Gastrocnemius medialis (tissue), 4 donors: ENCODE data around the gene FBXL19. TPM values are rescaled to one million over a fixed set of nuclear protein-coding genes. Genes with fewer than 3 reads are reported as not detected.

Experiments used
- ATAC-seq, 2 donors: fragments of 150-250 bp; one replicate each; pipeline ENCODE4 v1.9.1; 2016
- DNase-seq, 2 donors: peaks; one replicate each; pipeline ENCODE4 v3.0.0-alpha.2; 2019
- H3K27ac ChIP-seq, 4 donors: fragments of 200-600 bp; sonication (generic); 1 replicate in 1 of 4; 2 replicates in 3 of 4; pipeline ENCODE4 v1.5.1; 2016 to 2018; ENCODE audit warnings: mild to moderate bottlenecking in 2 of 4, moderate library complexity in 1 of 4
- H3K27me3 ChIP-seq, 3 donors: fragments of 200-600 bp; sonication (generic) in 2 of 3; 1 replicate in 1 of 3; 2 replicates in 2 of 3; pipeline versions ENCODE4 v1.5.1 to v1.6.0; 2016 to 2019; ENCODE audit warnings: mild to moderate bottlenecking in 1 of 3, moderate library complexity in 1 of 3
- H3K36me3 ChIP-seq, 2 donors: fragments of 200-600 bp; sonication (generic) in 1 of 2; one replicate each; pipeline ENCODE4 v1.5.1; 2017 to 2018
- H3K4me1 ChIP-seq, 2 donors: fragments of 200-600 bp; sonication (generic) in 1 of 2; one replicate each; pipeline ENCODE4 v1.5.1; 2016 to 2017; ENCODE audit warnings: mild to moderate bottlenecking in 2 of 2
- H3K4me3 ChIP-seq, 4 donors: fragments of 200-600 bp; sonication (generic) in 3 of 4; 1 replicate in 1 of 4; 2 replicates in 3 of 4; pipeline ENCODE4 v1.5.1; 2016 to 2019; ENCODE audit warnings: mild to moderate bottlenecking in 2 of 4
- H3K9me3 ChIP-seq, 3 donors: fragments of 200-600 bp; sonication (generic) in 2 of 3; 1 replicate in 1 of 3; 2 replicates in 2 of 3; pipeline ENCODE4 v1.5.1; 2016 to 2019
- POLR2A ChIP-seq, 2 donors: fragments of 450-650 bp; IDR thresholded peaks; one replicate each; pipeline ENCODE4 v1.6.1; 2017; ENCODE audit warnings: antibody characterized with exemption in 2 of 2, mild to moderate bottlenecking in 2 of 2, moderate library complexity in 2 of 2
- in situ Hi-C, 4 donors: fragments of 200-750 bp; cut with MboI; loops; one replicate each; pipeline versions ENCODE4 v1.15.0 to v1.8.0; 2017; ENCODE audit warnings: low sequenced_read_pairs in 4 of 4
- intact Hi-C: fragments of 100-400 bp; cut with DNase I; formaldehyde crosslinking; loops from one replicate; pipeline ENCODE4 v1.15.1; 2023; ENCODE audit warnings: low total_unique reads
- total RNA-seq, 4 donors: library from RNA; depleted of rRNA; stranded (reverse); fragments of >200 nt; gene quantifications; one replicate each; pipeline versions ENCODE4 v1.1.0 to v1.2.3, GENCODE V29; 2016
- TF ChIP-seq, protein P1 (sequence below), 5 experiments: fragments of 450-650 bp in 3 of 5; fragments of 200-600 bp in 2 of 5; sonication (generic) in 2 of 5; IDR thresholded peaks in 4 of 5; conservative IDR thresholded peaks in 1 of 5; 1 replicate in 4 of 5; 2 replicates in 1 of 5; pipeline ENCODE4 v1.5.1; 2016 to 2019; ENCODE audit warnings: antibody characterized with exemption in 5 of 5, mild to moderate bottlenecking in 3 of 5, moderate library complexity in 3 of 5

FBXL19 gene
- total RNA-seq, 4 donors from 2014 or later: 3.4 to 7.9 (median 4.8) TPM

DNA sequence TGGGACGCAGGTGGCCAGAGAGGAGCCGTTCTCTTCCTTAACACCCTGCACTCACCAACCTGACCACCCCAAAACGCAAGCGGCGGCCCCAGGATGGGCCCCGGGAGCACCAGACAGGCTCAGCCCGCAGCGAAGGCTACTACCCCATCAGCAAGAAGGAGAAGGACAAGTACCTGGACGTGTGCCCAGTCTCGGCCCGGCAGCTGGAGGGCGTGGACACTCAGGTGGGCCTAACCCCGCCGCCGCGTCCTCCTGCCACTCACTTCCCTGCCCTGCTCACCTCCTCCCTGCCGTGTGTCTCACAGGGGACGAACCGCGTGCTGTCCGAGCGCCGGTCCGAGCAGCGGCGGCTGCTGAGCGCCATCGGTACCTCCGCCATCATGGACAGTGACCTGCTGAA lies 57.1 kb downstream of the FBXL19 start:
- Histone ChIP-seq H3K27me3 (no peaks in the 10 kb centered on the region), H3K27ac (no peak overlapping the region), H3K4me3 (no peak overlapping the region), H3K36me3 (peaks cover 0 to 68% of the 10 kb centered on the region in 2 donors), H3K9me3 (no peaks in the 10 kb centered on the region), H3K4me1 (peaks cover 4 to 5% of the 10 kb centered on the region in 2 donors)
- no peak for TF ChIP-seq POLR2A (IDR thresholded peaks at IDR 0.05)
- TF ChIP-seq, protein P1, sequence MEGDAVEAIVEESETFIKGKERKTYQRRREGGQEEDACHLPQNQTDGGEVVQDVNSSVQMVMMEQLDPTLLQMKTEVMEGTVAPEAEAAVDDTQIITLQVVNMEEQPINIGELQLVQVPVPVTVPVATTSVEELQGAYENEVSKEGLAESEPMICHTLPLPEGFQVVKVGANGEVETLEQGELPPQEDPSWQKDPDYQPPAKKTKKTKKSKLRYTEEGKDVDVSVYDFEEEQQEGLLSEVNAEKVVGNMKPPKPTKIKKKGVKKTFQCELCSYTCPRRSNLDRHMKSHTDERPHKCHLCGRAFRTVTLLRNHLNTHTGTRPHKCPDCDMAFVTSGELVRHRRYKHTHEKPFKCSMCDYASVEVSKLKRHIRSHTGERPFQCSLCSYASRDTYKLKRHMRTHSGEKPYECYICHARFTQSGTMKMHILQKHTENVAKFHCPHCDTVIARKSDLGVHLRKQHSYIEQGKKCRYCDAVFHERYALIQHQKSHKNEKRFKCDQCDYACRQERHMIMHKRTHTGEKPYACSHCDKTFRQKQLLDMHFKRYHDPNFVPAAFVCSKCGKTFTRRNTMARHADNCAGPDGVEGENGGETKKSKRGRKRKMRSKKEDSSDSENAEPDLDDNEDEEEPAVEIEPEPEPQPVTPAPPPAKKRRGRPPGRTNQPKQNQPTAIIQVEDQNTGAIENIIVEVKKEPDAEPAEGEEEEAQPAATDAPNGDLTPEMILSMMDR (IDR thresholded peaks at IDR 0.05 in 4 of 5, conservative IDR thresholded peaks at IDR 0.05 in 1 of 5): no peak
- intact Hi-C loops (loop anchor here (10.0 kb wide), 1 partner anchor 734 kb away; a partner anchor contains a TSS), in situ Hi-C loops (loop anchor here in 3 of 4 donors (10.0 to 25.0 kb wide), 5 partner anchors 107 to 882 kb away; partner anchors contain the start of genes ZNF267 (in 3 of the 3), ZNF843 (in 2 of the 3), COX6A2 (in 1 of the 3) and PRSS36 (in 1 of the 3))
- no peak for ATAC-seq
- DNase-seq: no peak

DNA sequence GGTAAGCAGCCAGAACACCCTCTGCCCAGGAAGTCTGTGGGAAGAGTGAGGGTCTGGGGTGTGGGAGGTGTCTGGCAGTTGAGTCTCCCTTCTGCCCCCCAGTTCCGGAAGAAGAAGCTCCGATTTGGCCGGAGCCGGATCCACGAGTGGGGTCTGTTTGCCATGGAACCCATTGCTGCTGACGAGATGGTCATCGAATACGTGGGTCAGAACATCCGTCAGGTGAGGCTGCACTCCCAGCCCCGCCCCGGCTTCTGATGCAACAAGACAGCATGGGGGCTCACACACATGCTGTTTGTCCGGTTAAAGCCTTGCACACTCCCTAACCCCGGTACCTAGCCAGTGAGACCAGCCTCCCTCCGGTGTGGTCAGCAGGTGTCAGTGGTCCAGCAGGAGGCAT lies 57.6 kb downstream of the FBXL19 start:
- H3K36me3 ChIP-seq: peaks cover 0 to 63% of the 10 kb centered on the region in 2 donors
- no peak overlapping the region for H3K27ac ChIP-seq
- TF ChIP-seq, protein P1 (IDR thresholded peaks at IDR 0.05 in 4 of 5, conservative IDR thresholded peaks at IDR 0.05 in 1 of 5): no peak
- no peak for TF ChIP-seq POLR2A (IDR thresholded peaks at IDR 0.05)
- ATAC-seq (no peak), DNase-seq (no peak)
- no peak overlapping the region for H3K4me3 ChIP-seq
- peaks cover 9 to 10% of the 10 kb centered on the region in 2 donors for H3K4me1 ChIP-seq
- intact Hi-C loops (loop anchor here (10.0 kb wide), 1 partner anchor 734 kb away; a partner anchor contains a TSS), in situ Hi-C loops (loop anchor here in 3 of 4 donors (10.0 to 25.0 kb wide), 5 partner anchors 106 to 881 kb away; partner anchors contain the start of genes ZNF267 (in 3 of the 3), ZNF843 (in 2 of the 3), COX6A2 (in 1 of the 3) and PRSS36 (in 1 of the 3))
- H3K9me3 ChIP-seq: no peaks in the 10 kb centered on the region
- H3K27me3 ChIP-seq: no peaks in the 10 kb centered on the region

DNA sequence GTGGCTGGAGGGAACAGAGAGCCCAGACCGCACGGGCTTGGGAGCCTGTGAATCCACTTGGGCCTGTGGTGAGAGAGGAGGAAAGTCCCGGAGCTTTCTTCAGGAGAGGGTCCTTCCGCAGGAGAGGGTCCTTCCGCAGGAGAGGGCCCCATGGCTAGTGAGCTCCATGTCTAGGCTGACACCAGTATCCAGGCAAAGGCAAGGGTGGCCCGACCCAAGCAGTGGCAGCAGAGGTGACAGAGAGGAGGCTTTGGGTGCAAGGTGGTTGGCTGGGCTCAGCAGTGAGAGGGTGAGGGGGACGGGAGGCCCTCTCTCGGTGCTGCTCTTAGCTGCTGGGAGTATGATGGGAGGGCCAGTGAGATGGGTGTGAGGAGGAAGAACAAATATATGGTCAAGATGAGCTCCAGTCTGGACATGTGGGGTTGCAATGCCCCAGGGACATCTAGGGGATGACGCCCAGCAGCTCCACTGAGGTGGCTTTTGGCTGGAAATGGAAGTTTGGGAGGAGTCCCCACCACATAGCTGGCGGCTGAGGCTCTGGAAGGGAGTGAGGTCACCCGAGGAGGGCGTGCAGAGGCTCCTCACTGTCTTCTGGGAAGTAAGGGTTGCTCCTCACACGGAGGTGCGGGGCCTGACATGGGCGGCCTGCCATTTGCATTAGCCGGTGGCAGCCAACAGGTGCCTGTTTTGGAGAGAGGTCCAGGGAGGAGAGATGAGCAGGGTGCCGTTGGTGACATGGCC lies 59.3 kb downstream of the FBXL19 start:
- no peak for TF ChIP-seq POLR2A (IDR thresholded peaks at IDR 0.05)
- TF ChIP-seq, protein P1 (IDR thresholded peaks at IDR 0.05 in 4 of 5, conservative IDR thresholded peaks at IDR 0.05 in 1 of 5): no peak
- Histone ChIP-seq H3K9me3 (no peaks in the 10 kb centered on the region), H3K27me3 (no peaks in the 10 kb centered on the region), H3K27ac (no peak overlapping the region), H3K4me1 (peaks cover 9 to 15% of the 10 kb centered on the region in 2 donors), H3K36me3 (peaks cover 0 to 46% of the 10 kb centered on the region in 2 donors), H3K4me3 (no peak overlapping the region)
- intact Hi-C loops: loop anchor here (10.0 kb wide), 1 partner anchor 732 kb away; a partner anchor contains a TSS
- DNase-seq (peak in 1 of 2 donors; percentile 62), ATAC-seq (no peak)
- in situ Hi-C loops: loop anchor here in 3 of 4 donors (10.0 to 25.0 kb wide), 5 partner anchors 105 to 880 kb away; partner anchors contain the start of genes ZNF267 (in 3 of the 3), ZNF843 (in 2 of the 3), COX6A2 (in 1 of the 3) and PRSS36 (in 1 of the 3)

DNA sequence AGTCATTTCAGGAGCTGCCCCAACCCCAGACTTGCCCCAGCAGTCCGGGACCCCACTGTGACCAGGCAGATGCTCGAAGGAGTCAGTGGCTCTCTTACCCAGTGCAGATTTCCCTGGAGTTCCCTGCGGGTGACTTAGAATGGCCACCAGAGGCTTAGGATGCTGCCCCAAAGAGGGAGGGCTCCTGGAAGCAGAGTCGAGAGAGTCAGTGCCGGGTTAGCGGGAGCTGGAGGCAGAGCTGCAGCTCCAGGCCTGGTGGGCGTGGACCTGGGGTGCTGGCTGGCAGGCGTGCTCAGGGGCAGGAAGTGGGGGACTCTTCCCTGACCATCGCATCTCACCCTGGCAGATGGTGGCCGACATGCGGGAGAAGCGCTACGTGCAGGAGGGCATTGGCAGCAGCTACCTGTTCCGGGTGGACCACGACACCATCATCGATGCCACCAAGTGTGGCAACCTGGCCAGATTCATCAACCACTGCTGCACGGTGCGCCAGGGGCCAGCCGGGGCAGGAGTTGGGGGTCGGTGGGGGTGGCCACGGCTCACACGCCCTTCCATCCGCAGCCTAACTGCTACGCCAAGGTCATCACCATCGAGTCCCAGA lies 60.0 kb downstream of the FBXL19 start:
- Histone ChIP-seq H3K4me1 (peaks cover 9 to 15% of the 10 kb centered on the region in 2 donors), H3K4me3 (no peak overlapping the region), H3K9me3 (no peaks in the 10 kb centered on the region), H3K27ac (no peak overlapping the region), H3K27me3 (no peaks in the 10 kb centered on the region), H3K36me3 (peaks cover 0 to 44% of the 10 kb centered on the region in 2 donors)
- ATAC-seq: no peak
- DNase-seq: no peak
- in situ Hi-C loops: loop anchor here in 3 of 4 donors (10.0 to 25.0 kb wide), 5 partner anchors 104 to 879 kb away; partner anchors contain the start of genes ZNF267 (in 3 of the 3), ZNF843 (in 2 of the 3), COX6A2 (in 1 of the 3) and PRSS36 (in 1 of the 3)
- intact Hi-C loops: loop anchor here (10.0 kb wide), 1 partner anchor 731 kb away; a partner anchor contains a TSS
- TF ChIP-seq, protein P1 (IDR thresholded peaks at IDR 0.05 in 4 of 5, conservative IDR thresholded peaks at IDR 0.05 in 1 of 5): no peak
- no peak for TF ChIP-seq POLR2A (IDR thresholded peaks at IDR 0.05)
